Activated T-helper 1 cell treated with anti-CD3 and anti-CD28 coated beads, Interleukin-2, amount 50 U/mL, for 16 hours (primary cell): ENCODE data around the gene FASN.

Source experiments
- DNase-seq, 2 donors: peaks; one replicate each; pipeline ENCODE4 v3.0.0-alpha.2; 2020; ENCODE audit warnings: low read depth in 1 of 2, low spot score in 1 of 2

Gene FASN

DNA sequence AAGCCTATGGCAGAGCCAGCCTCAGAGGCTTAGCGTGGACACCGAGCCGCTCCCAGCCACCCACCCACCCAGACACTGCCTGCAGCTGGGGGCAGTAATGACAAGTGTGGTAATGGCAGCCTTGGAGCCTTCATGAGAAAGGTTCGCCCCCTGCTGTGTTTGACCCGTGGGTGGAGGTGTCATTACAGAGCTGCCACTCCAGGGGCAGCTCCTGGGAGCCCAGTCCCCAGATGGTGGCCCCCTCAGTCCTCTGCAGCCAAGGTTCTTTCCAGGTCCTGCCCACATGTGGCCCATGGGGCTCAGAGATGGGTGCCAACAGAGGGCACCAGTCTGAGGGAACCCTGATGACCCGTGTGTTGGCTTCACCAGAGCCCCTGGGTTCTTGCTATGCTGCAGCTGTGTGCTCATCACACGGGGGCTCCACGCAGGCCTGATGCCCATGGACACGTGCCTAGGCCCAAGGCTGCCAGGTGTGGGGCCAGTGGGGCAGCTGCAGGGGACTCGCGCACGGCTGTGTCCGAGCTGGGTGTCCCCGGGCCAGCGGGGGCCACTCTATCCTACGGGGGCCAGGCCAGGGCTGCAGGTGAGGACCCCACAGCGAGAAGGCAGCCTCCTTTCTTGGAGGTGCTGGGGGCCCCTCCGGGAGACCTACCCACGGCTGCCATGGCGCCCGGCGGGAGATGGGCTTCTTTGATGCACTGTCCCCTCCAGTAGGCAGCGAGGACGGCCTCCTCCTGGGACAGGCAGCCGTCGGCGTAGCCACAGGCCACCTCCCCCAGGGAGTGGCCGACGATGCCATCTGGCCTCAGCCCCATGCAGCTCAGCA, 8.1 kb downstream of the FASN start:
- no peak for DNase-seq

DNA sequence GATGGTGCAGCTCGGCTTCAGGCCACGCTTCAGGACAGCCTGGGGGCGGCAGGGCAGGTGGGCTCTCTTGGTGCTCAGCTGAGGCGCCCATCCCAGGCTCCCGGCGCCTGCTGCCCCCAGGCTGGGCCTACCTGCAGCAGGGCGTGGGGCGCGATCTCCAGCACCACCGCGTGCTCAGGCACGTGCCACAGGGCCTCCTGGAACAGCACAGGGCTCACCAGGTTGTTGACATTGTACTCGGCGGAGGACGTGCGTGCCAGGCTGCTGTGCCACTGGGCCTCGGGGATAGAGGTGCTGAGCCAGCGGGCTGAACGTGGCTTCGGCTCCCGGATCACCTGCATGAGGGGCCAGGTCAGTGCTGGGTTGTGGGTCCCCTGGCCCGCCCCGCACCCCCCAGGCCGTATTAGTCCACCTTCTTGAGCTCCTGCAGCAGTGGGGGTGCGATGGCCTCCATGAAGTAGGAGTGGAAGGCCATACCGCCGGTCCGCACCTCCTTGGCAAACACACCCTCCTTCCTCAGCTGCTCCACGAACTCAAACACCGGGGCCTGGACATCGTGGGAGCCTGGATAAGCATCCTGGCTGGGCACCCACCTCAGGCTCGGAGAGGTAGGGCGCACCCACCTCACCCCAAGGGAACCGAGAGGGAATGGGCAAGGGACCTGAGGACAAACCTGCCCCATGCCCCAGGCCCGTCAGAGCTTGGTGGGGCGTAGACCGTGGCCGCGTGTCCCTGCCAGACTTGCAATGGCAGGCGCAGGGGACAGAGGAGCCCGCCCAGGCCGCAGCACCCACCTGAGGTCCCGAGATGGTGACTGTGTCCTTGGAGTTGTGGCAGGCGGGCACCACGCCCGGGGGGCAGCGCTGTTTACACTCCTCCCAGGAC, 9.0 kb downstream of the FASN start:
- no peak for DNase-seq

DNA sequence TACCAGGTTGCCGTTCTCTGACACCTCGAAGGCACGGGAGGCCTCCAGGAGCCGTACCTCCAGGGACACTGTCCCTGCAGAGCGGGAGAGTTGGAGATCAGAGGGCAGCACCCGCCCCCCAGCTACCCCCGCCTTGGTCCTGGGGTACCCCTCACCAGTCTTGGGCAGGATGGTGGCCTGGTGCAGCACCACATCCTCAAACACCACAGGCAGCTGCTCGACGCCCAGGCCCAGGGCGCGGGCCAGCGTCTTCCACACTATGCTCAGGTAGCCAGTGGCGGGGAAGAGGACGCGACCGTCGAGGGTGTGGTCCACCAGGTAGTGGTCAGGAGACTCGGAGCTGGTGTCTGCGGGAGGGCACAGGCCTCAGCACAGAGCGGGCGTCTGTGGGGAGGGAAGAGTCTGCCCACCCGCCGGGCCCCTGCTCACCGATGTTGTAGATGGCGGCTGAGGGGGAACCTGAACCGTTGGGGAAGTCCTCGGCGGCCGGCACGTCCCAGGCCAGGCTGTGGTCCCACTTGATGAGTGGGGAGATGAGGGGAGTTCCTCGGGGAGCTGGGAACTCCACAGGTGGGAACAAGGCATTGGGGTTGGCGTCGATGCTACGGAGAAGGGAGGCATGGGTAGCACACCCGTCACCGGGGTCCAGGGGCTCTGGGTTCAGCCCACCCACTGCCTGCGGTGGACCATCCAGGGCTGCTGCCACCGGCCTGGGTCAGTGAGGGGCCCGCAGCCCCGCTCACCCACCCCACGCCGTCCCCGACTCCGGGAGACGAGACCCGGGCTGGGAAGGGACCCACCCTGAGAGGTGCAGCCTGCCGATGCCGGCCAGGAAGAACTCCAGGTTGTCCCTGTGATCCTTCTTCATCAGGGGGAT, 9.8 kb downstream of the FASN start:
- DNase-seq, result no peak

DNA sequence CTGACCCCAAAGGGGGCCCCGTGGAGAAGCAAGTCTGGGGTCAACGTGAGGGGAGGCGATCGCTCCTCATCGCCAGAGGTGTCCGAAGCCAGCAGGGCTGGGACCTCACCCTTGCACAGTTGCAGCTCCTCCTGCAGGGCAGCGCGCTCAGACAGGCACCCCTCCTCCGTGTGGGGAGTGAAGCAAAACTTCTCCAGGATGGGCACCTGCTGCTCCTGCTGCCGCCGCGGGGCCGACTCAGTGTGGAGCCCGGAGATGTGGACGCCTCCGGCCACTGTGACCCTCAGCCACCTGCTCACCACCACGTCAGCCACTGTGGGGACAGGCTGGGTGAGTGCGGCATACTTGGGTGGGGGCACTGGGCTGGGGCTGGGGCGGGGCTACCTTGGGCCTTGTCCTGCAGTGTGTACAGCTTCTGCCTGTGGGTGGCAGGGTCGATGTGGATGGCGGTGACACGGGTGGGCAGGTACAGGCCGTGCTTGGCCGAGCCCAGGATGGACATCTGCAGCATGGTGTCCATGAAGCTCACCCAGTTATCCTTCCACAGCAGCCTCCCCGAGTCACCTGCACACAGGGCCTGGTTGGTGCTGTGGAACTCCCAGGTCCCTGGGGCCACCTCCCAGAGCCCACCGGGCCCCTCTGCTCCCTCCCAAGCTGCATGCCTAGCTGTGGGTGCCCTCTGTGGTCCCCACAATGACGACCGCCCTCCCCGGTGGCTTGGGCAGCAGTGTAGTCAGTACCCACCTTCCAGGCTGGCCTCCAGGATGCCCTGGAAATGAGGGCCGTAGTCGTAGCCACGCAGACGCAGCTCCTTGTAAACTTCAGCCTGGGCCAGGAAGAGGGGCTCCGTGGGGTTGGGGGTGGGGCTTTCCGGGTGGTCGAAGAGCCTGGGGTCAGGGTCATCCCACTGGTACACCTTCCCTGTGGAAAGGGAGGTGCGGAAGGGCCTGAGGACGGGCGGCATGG, 10.8 kb downstream of the FASN start:
- no peak for DNase-seq

DNA sequence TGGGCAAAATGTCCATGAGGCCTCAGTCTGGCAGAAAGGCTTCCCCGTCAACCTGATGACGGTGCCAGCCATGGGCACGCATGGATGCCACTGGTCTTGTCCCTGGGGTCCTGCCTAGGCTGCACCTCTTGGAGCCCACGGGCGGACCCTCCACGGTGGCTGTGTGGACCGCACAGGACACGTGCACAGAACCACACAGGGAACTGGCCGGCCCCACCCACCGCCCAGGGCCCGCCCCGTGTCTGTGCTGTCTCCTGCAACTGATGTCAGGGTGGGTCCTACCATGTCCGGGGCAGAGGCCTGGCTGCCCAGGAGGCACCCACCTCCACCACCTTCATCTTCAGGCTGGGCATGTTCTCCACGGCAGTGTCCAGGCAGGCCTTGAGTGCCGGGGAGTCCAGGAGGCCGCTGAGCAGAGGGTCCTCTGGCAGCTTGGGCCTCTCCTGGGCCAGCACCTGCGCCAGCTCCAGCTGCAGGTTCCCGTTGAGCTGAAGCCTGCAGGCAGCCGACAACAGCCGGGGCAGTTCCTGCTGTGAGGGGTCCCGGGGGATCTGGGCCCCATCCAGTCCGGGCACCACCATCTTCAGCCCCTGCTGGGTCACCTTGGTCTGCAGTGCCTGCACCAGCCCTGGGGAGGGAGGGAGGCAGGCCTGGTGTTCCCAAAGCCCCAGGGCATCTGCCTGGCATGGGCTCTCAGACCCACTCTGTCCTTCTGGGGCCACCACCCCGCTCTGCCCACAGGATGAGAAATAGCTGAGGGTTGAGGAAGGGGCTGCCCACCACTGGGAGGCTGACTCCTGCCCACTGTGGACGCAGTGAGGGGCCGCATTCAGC, 11.9 kb downstream of the FASN start:
- DNase-seq, result no peak

DNA sequence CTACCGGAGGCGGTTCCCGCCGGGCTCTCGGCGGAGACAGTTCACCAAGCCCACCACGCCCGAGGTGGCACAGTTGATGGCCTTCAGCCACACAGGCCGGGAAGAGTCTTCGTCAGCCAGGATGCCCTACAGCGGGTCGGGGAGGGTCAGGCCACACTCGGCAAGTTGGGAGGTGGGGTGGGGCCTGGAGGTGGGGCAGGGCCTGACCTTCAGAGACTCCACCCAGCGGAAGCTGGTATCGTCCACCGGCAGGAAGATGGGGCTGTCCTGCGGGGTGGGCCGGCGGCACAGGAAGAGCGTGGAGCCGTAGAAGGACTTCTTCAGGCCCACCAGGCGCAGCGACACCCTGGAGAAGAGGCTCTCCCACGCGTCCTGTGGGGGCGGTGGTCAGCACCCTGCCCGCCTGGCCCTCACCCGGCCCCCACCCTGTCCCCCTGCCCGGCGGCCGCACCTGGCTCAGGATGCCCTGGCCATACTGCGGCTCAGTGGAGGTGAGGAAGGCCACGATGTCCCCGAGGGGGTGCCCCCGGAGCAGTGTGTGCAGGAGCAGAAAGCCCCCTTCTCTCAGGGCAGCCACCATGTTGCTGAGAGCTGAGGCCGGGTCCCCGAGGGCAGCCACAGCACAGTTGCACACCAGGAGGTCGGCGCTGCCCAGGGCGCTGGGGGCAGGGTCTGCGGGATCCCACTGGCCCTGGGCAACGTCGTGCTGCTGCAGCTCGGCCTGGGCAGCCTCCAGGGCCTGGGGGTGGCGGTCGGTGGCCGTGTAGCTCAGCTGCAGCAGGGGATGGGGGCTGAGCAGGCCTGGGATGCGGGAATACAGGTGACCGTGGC, 12.8 kb downstream of the FASN start:
- DNase-seq, result no peak

DNA sequence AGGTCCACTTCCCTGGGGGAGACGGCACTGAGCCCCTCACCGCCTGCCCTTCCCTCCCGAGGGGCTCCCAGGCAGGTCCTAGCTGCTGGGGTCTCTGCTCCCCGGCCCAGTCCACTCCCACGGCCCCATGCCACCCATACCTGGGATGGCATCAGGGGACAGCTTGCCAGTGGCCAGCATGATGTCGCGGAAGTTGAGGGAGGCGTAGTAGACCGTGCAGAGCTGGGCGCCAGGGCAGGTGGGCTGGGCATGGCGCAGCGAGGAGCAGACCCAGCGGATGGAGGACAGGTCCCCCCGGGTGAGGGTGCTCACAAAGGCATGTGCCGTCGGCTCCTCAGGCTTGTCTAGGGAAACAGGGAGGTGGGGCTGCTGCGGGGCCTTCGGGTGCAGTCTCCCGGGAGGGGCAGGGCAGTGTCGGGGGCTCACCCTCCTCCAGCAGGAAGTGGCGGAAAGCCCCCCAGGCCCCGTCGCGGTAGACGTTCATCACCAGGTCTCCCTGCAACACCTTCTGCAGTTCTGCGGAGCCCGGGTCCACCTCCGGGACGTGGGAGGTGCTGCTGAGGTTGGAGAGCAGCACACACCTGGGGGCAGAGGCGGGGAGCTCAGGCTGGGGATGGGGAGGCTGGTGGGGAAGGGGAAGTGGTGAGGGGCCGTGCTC, 13.5 kb downstream of the FASN start:
- no peak for DNase-seq

DNA sequence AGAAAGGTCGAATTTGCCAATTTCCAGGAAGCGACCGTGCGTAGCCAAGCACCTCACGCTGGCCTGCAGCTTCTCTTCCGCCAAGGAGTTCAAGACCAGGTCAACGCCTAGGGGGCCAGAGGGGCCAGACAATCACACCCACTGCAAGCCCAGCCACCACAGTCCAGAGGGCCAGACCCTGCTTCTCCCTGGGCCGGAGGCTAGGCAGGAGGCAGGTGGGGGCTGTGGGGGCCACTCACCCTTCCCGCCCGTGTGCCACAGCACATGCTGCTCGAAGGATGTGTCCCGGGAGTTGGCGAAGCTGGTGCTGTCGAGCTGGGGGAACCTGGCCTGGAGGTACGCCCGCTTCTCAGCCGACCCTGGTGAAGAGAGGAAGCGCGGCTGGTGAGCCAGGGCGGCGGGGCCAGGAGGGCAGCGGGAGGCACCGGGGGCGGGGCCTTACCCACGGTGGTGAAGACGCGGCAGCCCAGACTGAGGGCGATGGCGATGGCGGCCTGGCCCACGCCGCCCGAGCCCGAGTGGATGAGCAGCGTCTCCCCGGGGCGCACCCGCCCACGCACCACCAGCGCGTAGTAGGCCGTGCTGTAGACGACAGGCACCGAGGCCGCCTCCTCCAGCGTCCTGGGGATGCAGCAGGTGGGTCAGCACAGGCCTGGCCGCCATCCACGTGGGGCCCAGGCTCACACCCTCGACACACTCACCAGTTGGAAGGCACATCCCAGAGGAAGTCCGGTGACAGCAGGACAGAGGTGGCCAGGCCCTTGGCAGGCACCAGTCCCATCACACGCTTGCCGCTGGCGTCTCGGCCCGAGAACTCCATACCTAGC, 14.3 kb downstream of the FASN start:
- DNase-seq, result no peak

DNA sequence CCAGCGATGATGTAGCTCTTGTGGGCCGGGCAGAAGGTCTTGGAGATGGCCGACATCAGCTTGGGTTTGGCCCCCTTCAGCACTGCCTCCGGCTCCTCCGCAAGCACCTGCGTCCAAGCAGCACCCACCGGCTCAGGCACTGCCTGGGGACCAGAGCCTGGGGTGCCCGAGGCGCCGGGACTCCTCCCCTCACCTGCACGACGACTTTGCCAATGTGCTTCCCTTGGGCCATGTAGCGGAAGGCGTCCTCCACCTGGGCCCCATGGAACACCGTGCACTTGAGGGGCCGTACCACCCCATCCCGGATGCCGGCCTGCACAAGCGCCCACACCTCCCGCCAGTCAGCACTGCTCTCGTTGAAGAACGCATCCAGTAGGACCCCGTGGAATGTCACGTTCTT, 15.0 kb downstream of the FASN start:
- DNase-seq, result no peak

DNA sequence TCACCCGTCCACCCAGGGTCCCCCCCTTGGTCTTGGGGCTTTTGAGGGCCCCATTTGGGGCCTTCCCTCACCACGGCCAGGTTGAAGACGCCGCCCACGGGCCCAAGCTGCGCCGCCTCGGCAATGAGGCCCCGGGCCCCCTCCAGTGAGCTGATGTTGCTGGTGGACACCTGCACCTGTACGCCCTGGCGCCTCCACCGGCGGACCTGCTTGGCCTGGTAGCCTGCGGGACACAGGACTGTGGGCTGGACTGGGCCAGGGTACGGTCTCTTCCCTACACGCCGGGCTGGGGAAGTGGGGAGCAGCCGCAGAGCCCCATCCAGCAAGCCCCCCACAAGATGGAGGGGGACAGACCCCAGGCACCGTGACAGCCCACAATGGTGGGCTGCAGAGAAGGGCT, 15.6 kb downstream of the FASN start:
- DNase-seq, result no peak

DNA sequence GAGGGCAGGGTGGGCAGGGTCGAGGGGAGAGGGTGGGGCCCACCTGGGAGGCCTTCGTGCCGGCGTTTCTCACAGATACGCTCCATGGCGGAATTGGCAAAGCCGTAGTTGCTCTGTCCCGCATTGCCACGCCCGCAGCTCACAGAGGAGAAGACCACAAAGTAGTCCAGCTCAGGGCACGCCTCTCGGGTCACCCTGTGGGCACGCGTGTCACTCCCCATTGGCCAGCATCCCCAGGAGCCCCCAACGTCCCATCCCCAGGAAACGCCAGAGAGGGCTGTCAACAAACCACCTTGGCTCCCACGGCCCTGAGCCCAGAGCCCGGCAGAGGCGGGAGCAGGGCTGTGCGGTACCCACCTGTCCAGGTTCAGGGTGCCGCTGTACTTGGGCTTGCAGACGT, 16.1 kb downstream of the FASN start:
- DNase-seq, result no peak

DNA sequence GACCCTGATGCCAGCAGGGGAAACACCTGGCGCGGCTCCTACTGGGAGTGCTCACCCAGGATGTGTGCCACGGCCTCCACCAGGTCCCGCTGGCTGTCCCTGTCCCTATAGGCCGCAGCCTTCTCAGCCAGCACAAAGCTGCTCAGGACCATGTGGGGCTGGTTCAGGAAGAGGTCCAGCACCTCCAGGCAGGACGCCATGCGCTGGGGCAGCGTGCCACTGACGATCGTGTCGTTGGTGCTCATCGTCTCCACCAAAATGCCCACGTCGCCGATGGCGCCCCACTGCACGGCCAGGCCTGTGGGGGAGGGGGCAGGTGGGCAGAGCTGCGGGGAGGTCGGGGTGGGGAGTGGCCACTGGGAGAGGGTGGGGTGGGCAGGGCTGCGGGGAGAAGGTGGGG, 16.5 kb downstream of the FASN start:
- no peak for DNase-seq

DNA sequence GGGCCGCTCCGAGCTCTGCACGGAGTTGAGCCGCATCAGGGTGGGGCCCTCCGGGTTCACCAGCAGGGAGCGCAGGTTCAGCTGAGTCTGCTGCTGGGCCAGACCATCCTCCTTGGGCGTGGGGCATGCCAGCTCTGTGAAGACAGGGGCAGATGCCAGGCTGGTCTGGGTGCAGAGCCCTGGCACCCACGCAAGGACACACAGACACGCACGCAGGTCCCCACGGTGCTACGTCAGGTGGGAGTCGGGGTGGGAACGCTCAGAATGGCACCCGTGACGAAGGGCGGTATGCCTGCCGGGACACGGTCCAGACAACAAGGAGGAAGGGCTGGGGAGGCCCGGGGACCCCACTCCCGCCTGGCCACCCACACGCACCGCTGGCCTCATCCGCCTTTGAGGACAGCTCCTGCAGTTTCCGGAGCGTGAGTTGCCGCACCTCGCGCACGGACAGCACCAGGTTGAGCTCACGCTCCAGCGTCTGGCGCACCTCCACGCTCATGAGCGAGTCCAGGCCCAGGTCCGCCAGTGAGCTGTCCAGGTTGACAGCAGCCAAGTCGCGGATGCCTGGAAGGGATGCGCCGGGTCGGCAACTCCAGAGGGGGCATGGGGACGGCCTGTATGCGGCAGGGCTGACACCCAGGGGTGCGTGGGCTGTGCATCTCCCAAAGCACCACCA, 17.1 kb downstream of the FASN start:
- no peak for DNase-seq

DNA sequence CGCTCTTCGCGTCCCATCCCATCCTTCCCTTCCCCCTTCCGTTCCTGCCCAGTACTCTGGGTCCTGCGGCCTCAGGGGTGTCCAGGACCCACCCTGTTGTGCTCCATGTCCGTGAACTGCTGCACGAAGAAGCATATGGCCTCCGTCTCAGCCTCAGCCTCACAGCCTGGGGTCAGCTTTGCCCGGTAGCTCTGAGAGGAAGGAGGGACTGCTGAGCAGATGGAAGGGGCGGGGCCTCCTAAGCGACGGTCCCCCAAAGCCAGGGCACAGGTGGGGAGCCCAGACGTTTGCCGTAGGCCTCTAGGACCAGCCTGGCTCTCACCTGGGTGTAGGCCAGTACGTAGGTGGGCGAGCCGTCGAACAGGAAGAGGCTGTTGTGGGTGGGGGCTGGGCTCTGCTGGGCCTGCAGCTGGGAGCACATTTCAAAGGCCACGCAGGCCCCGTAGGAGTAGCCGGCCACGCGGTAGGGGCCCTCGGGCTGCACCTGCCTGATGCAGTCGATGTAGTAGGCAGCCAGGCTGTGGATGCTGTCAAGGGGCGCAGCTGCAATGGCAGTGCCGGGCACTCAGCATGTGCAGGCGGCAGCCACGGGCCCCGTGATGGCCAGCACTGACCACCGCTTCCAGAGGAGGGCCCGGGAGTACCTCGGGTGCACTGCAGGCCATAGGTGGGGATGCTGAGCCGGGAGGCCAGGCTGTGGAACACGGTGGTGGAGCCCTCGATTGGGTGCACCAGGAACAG, 17.8 kb downstream of the FASN start:
- no peak for DNase-seq

DNA sequence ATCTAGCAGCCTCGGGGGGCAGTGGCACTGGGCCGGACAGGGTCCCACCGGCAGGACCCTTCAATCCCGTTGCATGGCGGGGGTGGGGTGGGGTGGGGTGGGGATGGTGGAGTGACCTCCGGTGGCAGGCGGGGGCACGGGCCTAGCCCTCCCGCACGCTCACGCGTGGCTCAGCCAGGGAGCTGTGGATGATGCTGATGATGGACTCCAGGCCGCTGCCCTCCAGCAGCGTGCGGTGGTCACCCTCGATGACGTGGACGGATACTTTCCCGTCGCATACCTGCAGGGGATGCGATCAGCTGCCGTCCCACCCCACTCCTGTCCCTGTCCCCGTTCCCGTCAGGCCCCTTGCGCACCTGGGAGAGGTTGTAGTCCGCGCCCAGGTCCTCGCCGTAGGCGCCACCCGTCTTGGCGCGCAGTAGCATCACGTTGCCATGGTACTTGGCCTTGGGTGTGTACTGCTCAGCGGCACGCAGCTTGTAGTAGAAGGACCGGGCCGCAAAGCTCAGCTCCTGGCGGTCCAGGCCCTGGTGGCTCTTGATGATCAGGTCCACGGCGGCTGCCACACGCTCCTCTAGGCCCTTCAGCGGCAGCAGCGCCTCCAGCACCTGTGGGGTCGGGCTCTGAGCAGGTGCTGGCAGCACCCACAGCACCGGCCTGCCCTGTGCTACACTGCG, 18.9 kb downstream of the FASN start:
- DNase-seq, result no peak
